GM12801 (cell line): Measurements from ENCODE around the gene RNF220.

Experiments
- CTCF ChIP-seq: IDR thresholded peaks from one replicate; pipeline ENCODE4 v1.5.1; 2011; ENCODE audit warnings: control low read depth; ENCODE audit not compliant: insufficient read length; ENCODE audit errors: extremely low read depth

RNF220 gene

GRCh38 chr1:44693159-44693558 lies 288.1 kb downstream of the RNF220 start:
- no peak for TF ChIP-seq CTCF

GRCh38 chr1:44693900-44694299 lies 288.8 kb downstream of the RNF220 start:
- no peak for TF ChIP-seq CTCF

GRCh38 chr1:44694863-44695478 lies 289.9 kb downstream of the RNF220 start:
- no peak for TF ChIP-seq CTCF

- TF ChIP-seq CTCF, result no peak
Measured at GRCh38 chr1:44695671-44696070, 290.6 kb downstream of the RNF220 start.

- no peak for TF ChIP-seq CTCF
Measured at GRCh38 chr1:44696101-44696500, 291.0 kb downstream of the RNF220 start.

GRCh38 chr1:44696789-44697345 lies 291.8 kb downstream of the RNF220 start:
- no peak for TF ChIP-seq CTCF

- TF ChIP-seq CTCF, result no peak
Measured at GRCh38 chr1:44698138-44698537, 293.1 kb downstream of the RNF220 start.

GRCh38 chr1:44700573-44700972 lies 295.5 kb downstream of the RNF220 start:
- no peak for TF ChIP-seq CTCF
